Fibroblast of the aortic adventitia (primary cell): Measurements from ENCODE around the gene ASPDH. TPM values are rescaled to one million over a fixed set of nuclear protein-coding genes. Genes with fewer than 3 reads are reported as not detected.
"Not testable (repeated sequence)": the region's sequence is repeated elsewhere in the genome, so short reads cannot be mapped to it uniquely, and the experiment has no call there.

Experiments
- DNase-seq: peaks from one replicate; pipeline ENCODE4 v3.0.0-alpha.2; 2010; ENCODE audit warnings: low read depth
- H3K4me3 ChIP-seq: 2 replicates; pipeline ENCODE4 v1.5.1; 2011; ENCODE audit warnings: low read depth, mild to moderate bottlenecking, control low read depth, low read length, moderate library complexity
- CTCF ChIP-seq: IDR thresholded peaks from 2 replicates; pipeline ENCODE4 v1.5.1; 2011; ENCODE audit warnings: mild to moderate bottlenecking, low read length, control low read depth, inconsistent platforms; ENCODE audit not compliant: insufficient read depth
- total RNA-seq: library from RNA; depleted of rRNA; stranded (reverse); fragments of >200 nt; gene quantifications from 2 replicates; pipeline ENCODE4 v1.2.3, GENCODE V29; 2012; ENCODE audit warnings: low replicate concordance

ASPDH gene
- total RNA-seq, 1 donor = not detected

GRCh38 chr19:50477751-50478515 is 35.8 kb downstream of the ASPDH start:
- DNase-seq = no peak
- H3K4me3 ChIP-seq = no peak overlapping the region
- TF ChIP-seq CTCF = no peak

- no peak for TF ChIP-seq CTCF
- no peak for DNase-seq
- H3K4me3 ChIP-seq = peak overlapping the region; percentile 97
Measured at GRCh38 chr19:50476907-50477238, 36.8 kb downstream of the ASPDH start.

GRCh38 chr19:50476224-50476906 is 37.3 kb downstream of the ASPDH start, which contains the start of the genes EMC10 and GARIN5A:
Gene EMC10, plus strand, starts transcription at chr19:50476507. Its CDS starts 38 bp downstream, at chr19:50476545.
Gene GARIN5A, minus strand, starts transcription at chr19:50476848. Its CDS starts 460 bp downstream, at chr19:50476388.
- no peak for TF ChIP-seq CTCF
- peak; percentile 90 for DNase-seq
- peak within 1 kb of the TSS; percentile 97 for H3K4me3 ChIP-seq

- no peak for DNase-seq
- TF ChIP-seq CTCF = no peak
- peak overlapping the region; percentile 13 for H3K4me3 ChIP-seq
Measured at GRCh38 chr19:50475736-50476223, 37.9 kb downstream of the ASPDH start.

- TF ChIP-seq CTCF = no peak
- H3K4me3 ChIP-seq = no peak overlapping the region
- DNase-seq = no peak
Measured at GRCh38 chr19:50475101-50475568, 38.6 kb downstream of the ASPDH start.

GRCh38 chr19:50473336-50473735 is 40.4 kb downstream of the ASPDH start:
- DNase-seq = not testable (repeated sequence)

GRCh38 chr19:50468818-50469217 is 44.9 kb downstream of the ASPDH start:
- H3K4me3 ChIP-seq = no peak overlapping the region
- no peak for TF ChIP-seq CTCF
- DNase-seq = no peak

More at GRCh38 chr19:50473336-50473735, 40.4 kb downstream of the ASPDH start:
- not testable (repeated sequence) for H3K4me3 ChIP-seq
